ENCODE data around the gene TSFM. TPM values are rescaled to one million over a fixed set of nuclear protein-coding genes. Genes with fewer than 3 reads are reported as not detected.

The TSFM gene
- total RNA-seq, 2 experiments from 2014 or later = 25.8 to 26.9 TPM

GRCh38 chr12:57823131-57823907 lies 40.7 kb downstream of the TSFM start:
- H3K4me3 ChIP-seq (ENCODE audit: low read length) = no peak overlapping the region
- Mint-ChIP-seq H3K4me3 (no peak overlapping the region), H3K27ac (peak overlapping the region; percentile 59), H3K27me3 (no peaks in the 10 kb centered on the region), H3K9me3 (no peaks in the 10 kb centered on the region), H3K36me3 (ENCODE audit: low read depth) (peaks cover 81% of the 10 kb centered on the region), H3K4me1 (ENCODE audit: low read depth) (peaks cover 7% of the 10 kb centered on the region)
- H3K9me3 ChIP-seq (ENCODE audit: control insufficient read depth in 1 of 2, insufficient read depth in 1 of 2, low read length in 2 of 2) = no peaks in the 10 kb centered on the region
- H3K36me3 ChIP-seq (ENCODE audit: insufficient read depth, low read length) = peaks cover 75% of the 10 kb centered on the region
- peaks cover 11% of the 10 kb centered on the region for H3K4me1 ChIP-seq (ENCODE audit: insufficient read depth, low read length)
- POLR2A ChIA-PET = interaction anchor here (0.6 to 1.6 kb wide), 2 partner anchors 12 to 23 kb away, joined by 3 to 4 read pairs; partner anchors contain the start of gene CTDSP2
- CTCF ChIA-PET = no interaction called here
- no peak overlapping the region for H3K27ac ChIP-seq (ENCODE audit: low read depth in 1 of 2, low read length in 2 of 2)
- H3K27me3 ChIP-seq (ENCODE audit: control insufficient read depth in 1 of 2, insufficient read depth in 2 of 2, low read length in 2 of 2) = no peaks in the 10 kb centered on the region
- intact Hi-C loops (cut with DNase I, micrococcal nuclease) = no loop called here
- no peak for TF ChIP-seq CTCF (IDR thresholded peaks at IDR 0.05)
- no peak for DNase-seq
- ATAC-seq (ENCODE audit: poor library complexity) = no peak

DNA sequence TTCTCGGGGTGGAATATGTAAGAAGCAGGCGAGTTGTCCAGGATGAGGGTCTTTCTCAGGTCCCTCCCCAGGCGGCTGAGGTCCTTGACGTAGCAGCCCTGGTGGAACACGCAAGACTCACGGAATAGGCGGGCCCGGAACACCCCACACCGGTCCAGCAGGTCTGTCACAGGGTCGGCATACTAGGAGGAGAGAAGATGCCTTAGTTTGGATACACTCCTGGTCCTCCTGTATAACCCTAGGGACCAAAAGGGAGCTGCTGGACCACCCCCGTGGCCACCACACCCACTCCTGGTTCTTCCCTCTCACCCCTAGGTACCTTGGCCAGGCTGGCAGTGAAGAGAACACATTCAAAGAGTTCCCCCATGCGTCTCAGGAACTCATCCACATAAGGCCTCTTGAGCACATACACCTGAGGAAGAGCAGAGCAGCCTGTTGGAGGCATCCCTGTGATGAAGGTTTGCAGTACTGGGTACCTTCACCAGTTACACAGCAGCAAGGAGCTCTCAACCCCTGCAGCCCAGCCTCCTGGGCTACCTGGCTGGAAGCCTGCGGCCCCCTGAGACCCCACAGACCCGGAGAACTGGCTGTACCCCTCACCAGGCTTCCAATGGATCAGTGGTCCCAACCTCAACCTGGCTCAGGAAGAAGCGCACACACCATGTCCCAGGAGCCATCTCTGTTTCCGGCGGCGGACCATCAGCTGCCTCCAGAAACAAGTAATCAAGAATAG lies 41.5 kb downstream of the TSFM start:
- DNase-seq (no peak), ATAC-seq (ENCODE audit: poor library complexity) (no peak)
- H3K9me3 ChIP-seq (ENCODE audit: control insufficient read depth in 1 of 2, insufficient read depth in 1 of 2, low read length in 2 of 2) = no peaks in the 10 kb centered on the region
- ChIA-PET CTCF (no interaction called here), POLR2A (interaction anchor here (1.6 kb wide), 1 partner anchor 22 kb away, joined by 4 read pairs; the partner anchor contains the start of gene CTDSP2)
- peaks cover 80% of the 10 kb centered on the region for H3K36me3 ChIP-seq (ENCODE audit: insufficient read depth, low read length)
- H3K27me3 ChIP-seq (ENCODE audit: control insufficient read depth in 1 of 2, insufficient read depth in 2 of 2, low read length in 2 of 2) = no peaks in the 10 kb centered on the region
- no peak overlapping the region for H3K4me3 ChIP-seq (ENCODE audit: low read length)
- intact Hi-C loops (cut with DNase I, micrococcal nuclease) = no loop called here
- Mint-ChIP-seq H3K9me3 (no peaks in the 10 kb centered on the region), H3K4me1 (ENCODE audit: low read depth) (peaks cover 8% of the 10 kb centered on the region), H3K36me3 (ENCODE audit: low read depth) (peaks cover 89% of the 10 kb centered on the region), H3K27me3 (no peaks in the 10 kb centered on the region), H3K4me3 (no peak overlapping the region), H3K27ac (peak overlapping the region; percentile 67)
- peaks cover 14% of the 10 kb centered on the region for H3K4me1 ChIP-seq (ENCODE audit: insufficient read depth, low read length)
- no peak for TF ChIP-seq CTCF (IDR thresholded peaks at IDR 0.05)
- H3K27ac ChIP-seq (ENCODE audit: low read depth in 1 of 2, low read length in 2 of 2) = no peak overlapping the region

GRCh38 chr12:57825451-57825850 lies 42.9 kb downstream of the TSFM start:
- Mint-ChIP-seq H3K27ac (peak overlapping the region; percentile 67), H3K36me3 (ENCODE audit: low read depth) (peaks cover 98% of the 10 kb centered on the region), H3K4me3 (no peak overlapping the region), H3K27me3 (no peaks in the 10 kb centered on the region), H3K4me1 (ENCODE audit: low read depth) (peaks cover 19% of the 10 kb centered on the region), H3K9me3 (no peaks in the 10 kb centered on the region)
- POLR2A ChIA-PET = no interaction called here
- no peaks in the 10 kb centered on the region for H3K27me3 ChIP-seq (ENCODE audit: control insufficient read depth in 1 of 2, insufficient read depth in 2 of 2, low read length in 2 of 2)
- H3K4me1 ChIP-seq (ENCODE audit: insufficient read depth, low read length) = peaks cover 27% of the 10 kb centered on the region
- H3K4me3 ChIP-seq (ENCODE audit: low read length) = no peak overlapping the region
- H3K36me3 ChIP-seq (ENCODE audit: insufficient read depth, low read length) = peaks cover 88% of the 10 kb centered on the region
- CTCF ChIA-PET = interaction anchor here (1.4 kb wide), 1 partner anchor 80 kb away, joined by 3 read pairs; no protein-coding TSS in a partner anchor
- no peak for ATAC-seq (ENCODE audit: poor library complexity)
- intact Hi-C loops (cut with DNase I, micrococcal nuclease) = no loop called here
- peak overlapping the region in 1 of 2 donors; percentile 6 for H3K27ac ChIP-seq (ENCODE audit: low read depth in 1 of 2, low read length in 2 of 2)
- TF ChIP-seq CTCF (IDR thresholded peaks at IDR 0.05) = no peak
- H3K9me3 ChIP-seq (ENCODE audit: control insufficient read depth in 1 of 2, insufficient read depth in 1 of 2, low read length in 2 of 2) = no peaks in the 10 kb centered on the region
- DNase-seq = no peak

Data from CD4-positive, alpha-beta T cell (primary cell).